Measurements from ENCODE around the gene PIGQ.

DNA sequence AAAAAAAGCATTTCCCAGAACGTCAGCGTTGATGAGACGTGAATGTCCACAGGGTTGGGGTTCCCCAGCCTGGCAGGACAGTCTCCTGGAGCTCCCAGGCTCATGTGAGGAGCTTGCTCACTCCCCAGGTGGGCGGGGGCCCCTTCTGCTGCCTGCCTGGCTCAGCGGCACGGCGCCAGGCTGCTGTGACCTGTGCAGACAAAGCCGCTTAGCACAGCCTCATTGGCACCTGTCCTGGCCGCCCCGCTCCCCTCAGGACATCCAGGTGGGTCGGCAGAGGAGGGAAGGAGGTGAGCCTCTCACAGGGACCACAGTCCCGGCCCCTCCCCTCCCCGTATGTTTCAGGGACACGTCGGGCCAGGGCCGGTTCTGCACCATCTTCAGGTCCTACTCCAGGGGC, 48.1 kb downstream of the PIGQ start:
- TF ChIP-seq POLR2A (IDR thresholded peaks at IDR 0.05): no peak
- TF ChIP-seq, protein P1, sequence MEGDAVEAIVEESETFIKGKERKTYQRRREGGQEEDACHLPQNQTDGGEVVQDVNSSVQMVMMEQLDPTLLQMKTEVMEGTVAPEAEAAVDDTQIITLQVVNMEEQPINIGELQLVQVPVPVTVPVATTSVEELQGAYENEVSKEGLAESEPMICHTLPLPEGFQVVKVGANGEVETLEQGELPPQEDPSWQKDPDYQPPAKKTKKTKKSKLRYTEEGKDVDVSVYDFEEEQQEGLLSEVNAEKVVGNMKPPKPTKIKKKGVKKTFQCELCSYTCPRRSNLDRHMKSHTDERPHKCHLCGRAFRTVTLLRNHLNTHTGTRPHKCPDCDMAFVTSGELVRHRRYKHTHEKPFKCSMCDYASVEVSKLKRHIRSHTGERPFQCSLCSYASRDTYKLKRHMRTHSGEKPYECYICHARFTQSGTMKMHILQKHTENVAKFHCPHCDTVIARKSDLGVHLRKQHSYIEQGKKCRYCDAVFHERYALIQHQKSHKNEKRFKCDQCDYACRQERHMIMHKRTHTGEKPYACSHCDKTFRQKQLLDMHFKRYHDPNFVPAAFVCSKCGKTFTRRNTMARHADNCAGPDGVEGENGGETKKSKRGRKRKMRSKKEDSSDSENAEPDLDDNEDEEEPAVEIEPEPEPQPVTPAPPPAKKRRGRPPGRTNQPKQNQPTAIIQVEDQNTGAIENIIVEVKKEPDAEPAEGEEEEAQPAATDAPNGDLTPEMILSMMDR (IDR thresholded peaks at IDR 0.05): no peak

All from ovary (tissue), 3 donors.